ENCODE data around the gene ALDH1A2. TPM values are rescaled to one million over a fixed set of nuclear protein-coding genes. Genes with fewer than 3 reads are reported as not detected.

The ALDH1A2 gene
- total and polyA plus RNA-seq, 9 donors = 10.3 to 120 (median 45.0) TPM

- no peak overlapping the region for H3K27ac ChIP-seq
- no peaks in the 10 kb centered on the region for H3K27me3 ChIP-seq
- H3K9me3 ChIP-seq = no peaks in the 10 kb centered on the region
- no peak overlapping the region for H3K4me3 ChIP-seq
- no peak for DNase-seq
- TF ChIP-seq CTCF (IDR thresholded peaks at IDR 0.05) (no peak), EP300 (IDR thresholded peaks at IDR 0.05) (no peak), POLR2A (IDR thresholded peaks at IDR 0.05) (no peak)
- intact Hi-C loops (cut with DNase I) = loop anchor here in 3 of 4 donors (10.0 kb wide), 4 partner anchors 46 to 496 kb away; no protein-coding TSS in a partner anchor
- H3K36me3 ChIP-seq = no peaks in the 10 kb centered on the region
- H3K4me1 ChIP-seq (ENCODE audit: insufficient read depth) = no peaks in the 10 kb centered on the region
- 95 to 100% (median 98%) methylated on average over 1 of the region's 1 CpG for WGBS, 3 donors
These were observed 4.9 kb downstream of the ALDH1A2 start for GRCh38 chr15:58060575-58060974.

GRCh38 chr15:58058729-58059128, 6.8 kb downstream of the ALDH1A2 start:
- no peaks in the 10 kb centered on the region for H3K36me3 ChIP-seq
- no peak overlapping the region for H3K4me3 ChIP-seq
- H3K27ac ChIP-seq = no peak overlapping the region
- DNase-seq = no peak
- intact Hi-C loops (cut with DNase I) = loop anchor here in 1 of 4 donors (10.0 kb wide), 1 partner anchor 174 kb away; no protein-coding TSS in a partner anchor
- H3K9me3 ChIP-seq = no peaks in the 10 kb centered on the region
- no peak for TF ChIP-seq CTCF (IDR thresholded peaks at IDR 0.05)
- TF ChIP-seq POLR2A (IDR thresholded peaks at IDR 0.05) = no peak
- no peak for TF ChIP-seq EP300 (IDR thresholded peaks at IDR 0.05)
- no peaks in the 10 kb centered on the region for H3K27me3 ChIP-seq
- H3K4me1 ChIP-seq (ENCODE audit: insufficient read depth) = no peaks in the 10 kb centered on the region
- 61 to 70% (median 68%) methylated on average over 2 of the region's 2 CpGs for WGBS, 3 donors

GRCh38 chr15:58058073-58058472, 7.4 kb downstream of the ALDH1A2 start:
- Histone ChIP-seq H3K36me3 (no peaks in the 10 kb centered on the region), H3K27me3 (no peaks in the 10 kb centered on the region), H3K4me1 (ENCODE audit: insufficient read depth) (no peaks in the 10 kb centered on the region), H3K9me3 (no peaks in the 10 kb centered on the region), H3K4me3 (no peak overlapping the region), H3K27ac (no peak overlapping the region)
- intact Hi-C loops (cut with DNase I) = loop anchor here in 1 of 4 donors (10.0 kb wide), 1 partner anchor 173 kb away; no protein-coding TSS in a partner anchor
- DNase-seq = no peak
- 76 to 87% (median 82%) methylated on average over 3 of the region's 3 CpGs for WGBS, 3 donors
- no peak for TF ChIP-seq CTCF (IDR thresholded peaks at IDR 0.05)

- no peaks in the 10 kb centered on the region for H3K4me1 ChIP-seq (ENCODE audit: insufficient read depth)
- H3K9me3 ChIP-seq = no peaks in the 10 kb centered on the region
- no peaks in the 10 kb centered on the region for H3K27me3 ChIP-seq
- no peaks in the 10 kb centered on the region for H3K36me3 ChIP-seq
- intact Hi-C loops (cut with DNase I) = loop anchor here in 1 of 4 donors (10.0 kb wide), 1 partner anchor 173 kb away; no protein-coding TSS in a partner anchor
- H3K27ac ChIP-seq = no peak overlapping the region
- DNase-seq = no peak
- TF ChIP-seq POLR2A (IDR thresholded peaks at IDR 0.05) = no peak
- no peak for TF ChIP-seq CTCF (IDR thresholded peaks at IDR 0.05)
- no peak for TF ChIP-seq EP300 (IDR thresholded peaks at IDR 0.05)
- 62 to 76% (median 73%) methylated on average over 1 of the region's 1 CpG for WGBS, 3 donors
- H3K4me3 ChIP-seq = no peak overlapping the region
These were observed 8.0 kb downstream of the ALDH1A2 start for GRCh38 chr15:58057559-58057958.
